HepG2 (cell line): ENCODE results near the gene ANKRD44. TPM values are rescaled to one million over a fixed set of nuclear protein-coding genes. Genes with fewer than 3 reads are reported as not detected.

ENCODE experiments used
- ATAC-seq: fragments of 200-7000 bp; cut with Tn5 transposase; 3 replicates; pipeline ENCODE4 v1.9.1; 2020; ENCODE audit warnings: mild to moderate bottlenecking, moderate library complexity
- BruUV-seq: library from RNA; stranded (reverse); fragments of 400-500 nt; replicated peaks from 2 replicates; lab custom pipeline; 2021; lab: Mats Ljungman, UMichigan
- CTCF ChIA-PET: fragments of 300-600 bp; formaldehyde crosslinking; extraction: SDS; loops from one replicate; lab custom pipeline; 2021; ENCODE audit warnings: low total read pairs, inconsistent platforms, low intra/inter-chr PET ratio; lab: Yijun Ruan, JAX
- POLR2A ChIA-PET: fragments of 350-600 bp; sonication (Branson Sonifier 250); formaldehyde crosslinking; loops from one replicate; lab custom pipeline; 2020; ENCODE audit warnings: antibody characterized with exemption, inconsistent platforms; lab: Yijun Ruan, JAX
- DNase-seq: peaks from one replicate; pipeline ENCODE4 v3.0.0-alpha.2; 2015; ENCODE audit warnings: low spot score
- FAIRE-seq: peaks from 3 replicates; lab custom pipeline; 2011; peaks lifted over from hg19 to GRCh38; lab: Jason Lieb, UNC
- H2AFZ ChIP-seq: one replicate; pipeline ENCODE4 v1.6.1; 2011; ENCODE audit warnings: low read length, inconsistent platforms
- H3K27ac ChIP-seq: fragments of 300-600 bp; 3 replicates; pipeline ENCODE4 v1.8.0; 2011; ENCODE audit warnings: mixed run types, mild to moderate bottlenecking, mixed read lengths, low read length, inconsistent platforms; ENCODE audit not compliant: insufficient read depth; ENCODE audit errors: extremely low read length
- H3K27me3 ChIP-seq, 2 experiments: fragments of 200-600 bp in 1 of 2; 2 replicates in 1 of 2; 3 replicates in 1 of 2; pipeline versions ENCODE4 v1.6.0 to v1.8.0; 2011; ENCODE audit warnings: low read length in 2 of 2, mild to moderate bottlenecking in 2 of 2, moderate library complexity in 2 of 2, inconsistent platforms in 1 of 2; ENCODE audit not compliant: insufficient read depth in 2 of 2, control insufficient read depth in 1 of 2
- H3K36me3 ChIP-seq, 2 experiments: fragments of 200-600 bp in 1 of 2; replicated peaks in 1 of 2; 2 replicates in 1 of 2; 3 replicates in 1 of 2; pipeline versions ENCODE4 v1.5.1 to v1.8.0; 2011; ENCODE audit warnings: low read length in 2 of 2, inconsistent platforms in 1 of 2; ENCODE audit not compliant: insufficient read depth in 2 of 2, control insufficient read depth in 1 of 2
- H3K4me1 ChIP-seq: 2 replicates; pipeline ENCODE4 v1.5.1; 2012; ENCODE audit warnings: low read length, inconsistent platforms; ENCODE audit not compliant: insufficient read depth
- H3K4me2 ChIP-seq: 2 replicates; pipeline ENCODE4 v1.6.0; 2011; ENCODE audit warnings: low read depth, low read length, inconsistent platforms
- H3K4me3 ChIP-seq, 3 experiments: fragments of 200-600 bp in 1 of 3; sonication (generic), shearing (Covaris generic) in 1 of 3; replicated peaks in 1 of 3; 2 replicates each; pipeline ENCODE4 v1.5.1; 2011 to 2016; ENCODE audit warnings: low read length in 3 of 3, inconsistent platforms in 2 of 3, low read depth in 2 of 3, mild to moderate bottlenecking in 2 of 3, control low read depth in 1 of 3, mixed read lengths in 1 of 3; ENCODE audit not compliant: insufficient read depth in 1 of 3
- H3K79me2 ChIP-seq: one replicate; pipeline ENCODE4 v1.6.1; 2011; ENCODE audit warnings: low read length, inconsistent platforms; ENCODE audit not compliant: insufficient read depth
- H3K9ac ChIP-seq: 2 replicates; pipeline ENCODE4 v1.6.0; 2011; ENCODE audit warnings: mild to moderate bottlenecking, low read depth, low read length, inconsistent platforms; ENCODE audit not compliant: insufficient read depth
- H3K9me3 ChIP-seq: 2 replicates; pipeline ENCODE4 v1.5.1; 2012; ENCODE audit warnings: mild to moderate bottlenecking, low read length
- H4K20me1 ChIP-seq: 2 replicates; pipeline ENCODE4 v1.6.0; 2011; ENCODE audit warnings: inconsistent platforms, mild to moderate bottlenecking, low read length, moderate library complexity; ENCODE audit not compliant: insufficient read depth
- DMAP1 ChIP-seq: IDR thresholded peaks from 2 replicates; pipeline ENCODE4 v1.6.1; 2016
- ESRRA ChIP-seq: sonication (generic); formaldehyde crosslinking; IDR thresholded peaks from 2 replicates; pipeline ENCODE4 v1.5.1; 2020; ENCODE audit warnings: mild to moderate bottlenecking, low read depth, missing genetic modification reagents
- FLYWCH1 ChIP-seq: sonication (generic); formaldehyde crosslinking; IDR thresholded peaks from 2 replicates; pipeline ENCODE4 v1.8.1; 2023; ENCODE audit warnings: mild to moderate bottlenecking, missing genetic modification reagents
- SIN3B ChIP-seq: fragments of 150-350 bp; IDR thresholded peaks from 2 replicates; pipeline ENCODE4 v1.6.1; 2014; ENCODE audit warnings: low read length
- SUZ12 ChIP-seq: fragments of 150-350 bp; IDR thresholded peaks from 2 replicates; pipeline ENCODE4 v1.6.1; 2014; ENCODE audit warnings: low read depth, low read length
- TCF7 ChIP-seq: sonication (generic); IDR thresholded peaks from 2 replicates; pipeline ENCODE4 v1.6.1; 2016; ENCODE audit warnings: antibody characterized with exemption, low read depth
- TEAD3 ChIP-seq: optimal IDR thresholded peaks from 2 replicates; pipeline ENCODE3; 2016; ENCODE audit warnings: borderline replicate concordance
- THAP11 ChIP-seq: IDR thresholded peaks from 2 replicates; pipeline ENCODE4 v1.6.1; 2016; ENCODE audit warnings: missing biosample characterization, missing genetic modification reagents
- TP53 ChIP-seq: sonication (generic); formaldehyde crosslinking; conservative IDR thresholded peaks from 2 replicates; pipeline ENCODE4 v1.4.0; 2020; ENCODE audit warnings: missing genetic modification reagents
- ZBTB34 ChIP-seq: sonication (generic); formaldehyde crosslinking; IDR thresholded peaks from 2 replicates; pipeline ENCODE4 v1.8.0; 2022; ENCODE audit warnings: mild to moderate bottlenecking, missing genetic modification reagents
- ZBTB7A ChIP-seq: sonication (generic); formaldehyde crosslinking; IDR thresholded peaks from 2 replicates; pipeline ENCODE4 v1.8.0; 2022; ENCODE audit warnings: mild to moderate bottlenecking, missing genetic modification reagents
- ZNF3 ChIP-seq: IDR thresholded peaks from 2 replicates; pipeline ENCODE4 v1.7.0; 2017; ENCODE audit warnings: inconsistent platforms
- WGBS: methylation state at CpG from one replicate; pipeline ENCODE4 v1.1.6; 2017; ENCODE audit warnings: low lambda C conversion rate; 5-methylcytosine and 5-hydroxymethylcytosine counted together
- in situ Hi-C: cut with HindIII; loops from 2 replicates; pipeline ENCODE4 v1.10.0; 2017; ENCODE audit warnings: low pct_unique_long_range_greater_than_20kb; ENCODE audit not compliant: extremely low pct_ligation_motif_present
- intact Hi-C: fragments of 100-400 bp; cut with micrococcal nuclease; formaldehyde crosslinking; loops from one replicate; pipeline ENCODE4 v1.10.0; 2022; ENCODE audit not compliant: unreplicated experiment
- polyA plus RNA-seq, 8 experiments: library from polyadenylated mRNA; depleted of rRNA in 3 of 8; stranded (reverse) in 7 of 8; unstranded in 1 of 8; fragments of >200 nt; fragmentation: Illumina TruSeq in 4 of 8; extraction: Trizol in 4 of 8; gene quantifications; 2 replicates each; pipeline versions ENCODE4 v1.2.1 to v1.2.3, GENCODE V29; 2011 to 2016; ENCODE audit warnings: low read depth in 4 of 8, missing spikeins in 1 of 8, mixed read lengths in 1 of 8; ENCODE audit not compliant: insufficient read depth in 1 of 8
- total RNA-seq, 5 experiments: library from RNA; depleted of rRNA; stranded (reverse); fragments of >200 nt; fragmentation: Illumina TruSeq; extraction: Trizol; gene quantifications; 2 replicates each; pipeline ENCODE4 v1.2.3, GENCODE V29; 2016; ENCODE audit warnings: low read depth in 1 of 5
- TF ChIP-seq, protein P1 (sequence below): sonication (generic); formaldehyde crosslinking; IDR thresholded peaks from 2 replicates; pipeline ENCODE4 v1.8.0; 2022; ENCODE audit warnings: missing genetic modification reagents, mild to moderate bottlenecking, moderate library complexity, borderline replicate concordance

Gene ANKRD44
- total and polyA plus RNA-seq, 2 of the 13 experiments (the other 11 are each of a cell fraction or from before 2014, with no cell fraction given): 0.04 to 0.11 TPM

DNA sequence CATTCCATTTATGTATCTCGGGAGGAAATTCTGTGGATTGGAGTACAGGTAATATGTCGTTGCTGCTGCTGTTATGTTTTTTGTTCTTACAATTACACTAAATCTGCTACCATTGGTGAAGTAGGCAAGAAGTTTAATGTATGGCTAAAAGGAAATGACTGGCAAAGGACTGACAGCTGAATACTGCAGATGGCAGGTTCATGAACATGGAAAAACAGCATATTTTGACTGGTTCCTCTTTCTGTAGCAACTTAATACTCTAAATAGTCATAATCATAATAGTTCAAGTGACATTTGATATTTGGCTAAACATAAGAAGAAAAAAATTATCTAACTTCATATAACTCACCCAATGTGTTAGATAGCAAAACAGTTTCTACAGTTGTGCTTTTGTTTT is 299.6 kb downstream of the ANKRD44 start:
- no peak for FAIRE-seq
- in situ Hi-C loops: loop anchor here (10.0 kb wide), 1 partner anchor 154 kb away; no protein-coding TSS in a partner anchor

More for the DNA sequence above, 299.6 kb downstream of the ANKRD44 start:
- no peak overlapping the region for H3K4me2 ChIP-seq
- no TSS peak for BruUV-seq
- no peak overlapping the region for H3K27ac ChIP-seq
- no peak for ATAC-seq
- H3K9me3 ChIP-seq: no peaks in the 10 kb centered on the region
- CTCF ChIA-PET: interaction anchor here (2.1 kb wide), 1 partner anchor 367 kb away, joined by 17 read pairs; no protein-coding TSS in a partner anchor
- WGBS: 6% methylated on average over 2 of the region's 2 CpGs
- TF ChIP-seq FLYWCH1 (CRISPR knock-in tag): no peak
- no peak for TF ChIP-seq ESRRA (CRISPR knock-in tag)
- TF ChIP-seq SIN3B: no peak
- TF ChIP-seq, protein P1, sequence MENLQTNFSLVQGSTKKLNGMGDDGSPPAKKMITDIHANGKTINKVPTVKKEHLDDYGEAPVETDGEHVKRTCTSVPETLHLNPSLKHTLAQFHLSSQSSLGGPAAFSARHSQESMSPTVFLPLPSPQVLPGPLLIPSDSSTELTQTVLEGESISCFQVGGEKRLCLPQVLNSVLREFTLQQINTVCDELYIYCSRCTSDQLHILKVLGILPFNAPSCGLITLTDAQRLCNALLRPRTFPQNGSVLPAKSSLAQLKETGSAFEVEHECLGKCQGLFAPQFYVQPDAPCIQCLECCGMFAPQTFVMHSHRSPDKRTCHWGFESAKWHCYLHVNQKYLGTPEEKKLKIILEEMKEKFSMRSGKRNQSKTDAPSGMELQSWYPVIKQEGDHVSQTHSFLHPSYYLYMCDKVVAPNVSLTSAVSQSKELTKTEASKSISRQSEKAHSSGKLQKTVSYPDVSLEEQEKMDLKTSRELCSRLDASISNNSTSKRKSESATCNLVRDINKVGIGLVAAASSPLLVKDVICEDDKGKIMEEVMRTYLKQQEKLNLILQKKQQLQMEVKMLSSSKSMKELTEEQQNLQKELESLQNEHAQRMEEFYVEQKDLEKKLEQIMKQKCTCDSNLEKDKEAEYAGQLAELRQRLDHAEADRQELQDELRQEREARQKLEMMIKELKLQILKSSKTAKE (CRISPR knock-in tag): no peak
- no peak for TF ChIP-seq TP53 (CRISPR knock-in tag)
- TF ChIP-seq TEAD3 (CRISPR knock-in tag): no peak
- no peak for TF ChIP-seq ZBTB34 (CRISPR knock-in tag)
- TF ChIP-seq TCF7: no peak
- TF ChIP-seq ZNF3 (CRISPR knock-in tag): no peak
- no peak for TF ChIP-seq ZBTB7A (CRISPR knock-in tag)
- no peak for TF ChIP-seq THAP11 (CRISPR knock-in tag)
- no peak for TF ChIP-seq DMAP1 (CRISPR knock-in tag)
- TF ChIP-seq SUZ12: no peak
- H4K20me1 ChIP-seq: no peaks in the 10 kb centered on the region
- H3K79me2 ChIP-seq: no peaks in the 10 kb centered on the region
- no peaks in the 10 kb centered on the region for H3K36me3 ChIP-seq
- H3K4me3 ChIP-seq: no peak overlapping the region
- DNase-seq: no peak
- H3K4me1 ChIP-seq: 0 out of 2 replicates have a peak, but pooled peaks cover 2% of the 10 kb centered on the region
- H3K27me3 ChIP-seq: peaks cover 0 to 8% of the 10 kb centered on the region in 2 experiments; a peak in 2 of 5 replicates
- POLR2A ChIA-PET: no interaction called here
- no peak overlapping the region for H2AFZ ChIP-seq
- intact Hi-C loops: loop anchor here (5.0 to 10.0 kb wide), 3 partner anchors 84 to 764 kb away; partner anchors contain the start of gene PGAP1
- H3K9ac ChIP-seq: no peak overlapping the region
